Esophagus (tissue), 2 donors: ENCODE data around the gene BCCIP. TPM values are rescaled to one million over a fixed set of nuclear protein-coding genes. Genes with fewer than 3 reads are reported as not detected.
A peak's percentile ranks its signal among the peaks of the same experiment; 100 is the strongest.

ENCODE experiments used
- H3K27ac ChIP-seq, 2 donors: one replicate each; pipeline ENCODE4 v1.5.1; 2013; ENCODE audit warnings: low read depth in 2 of 2, mild to moderate bottlenecking in 2 of 2, inconsistent platforms in 1 of 2, low read length in 1 of 2, moderate library complexity in 1 of 2
- H3K27me3 ChIP-seq, 2 donors: one replicate each; pipeline ENCODE4 v1.6.1; 2013; ENCODE audit warnings: low read length in 2 of 2, control low read depth in 1 of 2, mild to moderate bottlenecking in 1 of 2; ENCODE audit not compliant: insufficient read depth in 2 of 2, control insufficient read depth in 1 of 2
- H3K36me3 ChIP-seq, 2 donors: one replicate each; pipeline ENCODE4 v1.6.1; 2013; ENCODE audit warnings: low read length in 1 of 2; ENCODE audit not compliant: control insufficient read depth in 2 of 2, insufficient read depth in 2 of 2
- H3K4me1 ChIP-seq, 2 donors: one replicate each; pipeline ENCODE4 v1.6.1; 2013; ENCODE audit warnings: low read length in 1 of 2; ENCODE audit not compliant: control insufficient read depth in 2 of 2, insufficient read depth in 2 of 2
- H3K4me3 ChIP-seq, 2 donors: one replicate each; pipeline ENCODE4 v1.5.1; 2013; ENCODE audit warnings: low read length in 2 of 2, mild to moderate bottlenecking in 2 of 2, low read depth in 1 of 2, moderate library complexity in 1 of 2
- H3K9me3 ChIP-seq, 2 donors: one replicate each; pipeline ENCODE4 v1.6.1; 2013; ENCODE audit warnings: mild to moderate bottlenecking in 2 of 2, low read depth in 1 of 2, low read length in 1 of 2, moderate library complexity in 1 of 2; ENCODE audit not compliant: control insufficient read depth in 2 of 2, insufficient read depth in 1 of 2
- WGBS, 2 donors: extraction: QIAGEN DNeasy Blood & Tissue Kit; methylation state at CpG; one replicate each; pipeline ENCODE4 v1.1.7; 2013; 5-methylcytosine and 5-hydroxymethylcytosine counted together
- polyA plus RNA-seq, 2 donors: library from polyadenylated mRNA; stranded (reverse); fragments of 200-250 nt; gene quantifications; one replicate each; pipeline ENCODE4 v1.2.3, GENCODE V29; 2013
- donor health status: healthy with polysubstance abuse.
- donor health status: Bipolar disorder and iron deficiency.

Gene BCCIP
- polyA plus RNA-seq, 2 donors, result 44.4 to 51.7 TPM

- peaks cover 6 to 7% of the 10 kb centered on the region in 2 donors for H3K36me3 ChIP-seq
- H3K27me3 ChIP-seq, result no peaks in the 10 kb centered on the region
- 0 to 38% methylated on average over 1 of the region's 1 CpG for WGBS, 2 donors
- H3K4me1 ChIP-seq, result no peaks in the 10 kb centered on the region
- no peaks in the 10 kb centered on the region for H3K9me3 ChIP-seq
- H3K4me3 ChIP-seq, result no peak overlapping the region
- no peak overlapping the region for H3K27ac ChIP-seq
These were observed 7.6 kb upstream of the BCCIP start for GRCh38 chr10:125815764-125816163.

GRCh38 chr10:125816548-125816947 lies 6.8 kb upstream of the BCCIP start:
- H3K4me3 ChIP-seq, result no peak overlapping the region
- 86 to 88% methylated on average over 4 of the region's 4 CpGs for WGBS, 2 donors
- peaks cover 6 to 7% of the 10 kb centered on the region in 2 donors for H3K36me3 ChIP-seq
- H3K9me3 ChIP-seq, result no peaks in the 10 kb centered on the region
- no peaks in the 10 kb centered on the region for H3K4me1 ChIP-seq
- H3K27me3 ChIP-seq, result no peaks in the 10 kb centered on the region
- H3K27ac ChIP-seq, result no peak overlapping the region

GRCh38 chr10:125817337-125817946 lies 5.9 kb upstream of the BCCIP start:
- no peak overlapping the region for H3K4me3 ChIP-seq
- H3K27me3 ChIP-seq, result no peaks in the 10 kb centered on the region
- H3K9me3 ChIP-seq, result no peaks in the 10 kb centered on the region
- no peaks in the 10 kb centered on the region for H3K4me1 ChIP-seq
- WGBS, 2 donors, result 86 to 91% methylated on average over 6 of the region's 6 CpGs
- peaks cover 6 to 7% of the 10 kb centered on the region in 2 donors for H3K36me3 ChIP-seq
- H3K27ac ChIP-seq, result no peak overlapping the region

DNA sequence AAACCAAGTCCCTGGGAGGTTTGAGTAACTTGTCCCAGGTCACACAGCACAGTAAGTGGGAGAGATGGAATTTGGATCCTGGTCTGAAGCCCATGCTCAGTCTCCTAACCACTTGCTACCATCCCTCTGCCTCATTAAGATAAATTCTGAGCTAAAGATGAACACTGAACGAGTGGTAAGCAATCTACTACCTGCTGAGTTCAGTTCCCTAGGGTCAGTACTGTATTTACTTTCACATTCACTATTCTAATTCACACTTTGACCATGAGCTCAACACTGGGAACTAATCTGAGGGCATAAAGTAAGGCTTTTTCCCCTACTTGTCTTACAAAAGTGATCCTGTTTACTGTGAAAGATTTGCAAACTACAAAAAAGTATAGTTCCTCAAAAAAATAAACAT lies 2.6 kb upstream of the BCCIP start:
- Histone ChIP-seq H3K27ac (no peak overlapping the region), H3K27me3 (no peaks in the 10 kb centered on the region), H3K9me3 (no peaks in the 10 kb centered on the region), H3K4me3 (no peak overlapping the region), H3K4me1 (no peaks in the 10 kb centered on the region), H3K36me3 (peaks cover 0 to under 1% of the 10 kb centered on the region in 2 donors)
- 57 to 60% methylated on average over 1 of the region's 1 CpG for WGBS, 2 donors

- no peaks in the 10 kb centered on the region for H3K4me1 ChIP-seq
- no peaks in the 10 kb centered on the region for H3K27me3 ChIP-seq
- H3K9me3 ChIP-seq, result no peaks in the 10 kb centered on the region
- H3K27ac ChIP-seq, result peak overlapping the region; percentile 62 to 96
- peak overlapping the region; percentile 94 to 95 for H3K4me3 ChIP-seq
- H3K36me3 ChIP-seq, result peaks cover 0 to 6% of the 10 kb centered on the region in 2 donors
- WGBS, 2 donors, result 0% methylated on average over 20 of the region's 20 CpGs
These were observed 411 bp downstream of the BCCIP start for GRCh38 chr10:125823663-125824251.

DNA sequence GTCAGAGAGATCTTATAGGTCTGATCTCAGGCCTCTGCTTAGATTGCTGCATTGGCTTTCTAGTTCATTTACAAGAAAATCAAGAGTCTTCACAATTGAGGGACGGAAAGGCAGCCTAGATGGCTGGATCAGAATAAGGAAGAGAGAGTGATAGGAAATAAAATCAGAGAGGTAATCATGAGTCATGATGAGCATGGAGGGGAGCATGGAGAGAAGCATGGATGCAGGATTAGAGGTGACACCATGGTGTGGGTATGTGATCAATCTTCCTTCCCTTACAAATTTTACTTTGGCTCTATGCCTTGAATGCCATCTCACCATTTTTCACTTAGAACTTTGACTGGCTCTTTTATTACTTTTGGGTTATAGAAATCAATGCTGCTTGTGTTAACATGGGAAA lies 1.4 kb downstream of the BCCIP start:
- no peak overlapping the region for H3K27ac ChIP-seq
- H3K4me3 ChIP-seq, result peak overlapping the region in 1 of 2 donors; percentile 95
- no peaks in the 10 kb centered on the region for H3K27me3 ChIP-seq
- H3K9me3 ChIP-seq, result no peaks in the 10 kb centered on the region
- peaks cover 1 to 9% of the 10 kb centered on the region in 2 donors for H3K36me3 ChIP-seq
- no peaks in the 10 kb centered on the region for H3K4me1 ChIP-seq
- 76% methylated on average over 1 of the region's 1 CpG for WGBS, 2 donors

- Histone ChIP-seq H3K36me3 (peaks cover 4 to 14% of the 10 kb centered on the region in 2 donors), H3K4me3 (no peak overlapping the region), H3K27me3 (no peaks in the 10 kb centered on the region), H3K4me1 (no peaks in the 10 kb centered on the region), H3K9me3 (no peaks in the 10 kb centered on the region), H3K27ac (no peak overlapping the region)
- 81 to 87% methylated on average over 2 of the region's 2 CpGs for WGBS, 2 donors
These were observed 3.8 kb downstream of the BCCIP start for GRCh38 chr10:125827133-125827532.

- Histone ChIP-seq H3K9me3 (no peaks in the 10 kb centered on the region), H3K4me1 (no peaks in the 10 kb centered on the region), H3K36me3 (peaks cover 7 to 17% of the 10 kb centered on the region in 2 donors), H3K27me3 (no peaks in the 10 kb centered on the region), H3K4me3 (no peak overlapping the region), H3K27ac (no peak overlapping the region)
- WGBS, 2 donors, result 89 to 94% methylated on average over 5 of the region's 5 CpGs
These were observed 5.0 kb downstream of the BCCIP start for GRCh38 chr10:125828311-125828710.

DNA sequence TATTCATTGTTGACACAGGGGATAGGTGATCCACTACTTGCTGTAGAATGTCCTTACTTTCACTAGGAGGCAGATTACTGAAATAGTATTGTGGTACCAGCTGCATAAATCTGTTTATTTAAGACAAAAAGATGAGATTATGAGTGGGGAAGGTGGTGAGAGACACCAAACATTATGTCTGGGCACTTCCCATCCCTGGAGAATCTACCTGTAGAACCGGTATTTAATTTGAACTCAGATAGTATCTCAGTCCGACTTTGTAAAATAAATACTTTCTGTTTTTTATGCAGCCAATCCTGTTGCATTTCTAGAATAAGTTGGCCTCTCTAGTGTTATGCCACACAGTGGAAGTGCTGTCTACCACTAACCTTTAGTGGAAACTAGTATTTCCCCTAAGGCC lies 13.4 kb downstream of the BCCIP start:
- peaks cover 24 to 25% of the 10 kb centered on the region in 2 donors for H3K36me3 ChIP-seq
- no peaks in the 10 kb centered on the region for H3K4me1 ChIP-seq
- no peak overlapping the region for H3K27ac ChIP-seq
- no peak overlapping the region for H3K4me3 ChIP-seq
- no peaks in the 10 kb centered on the region for H3K9me3 ChIP-seq
- no peaks in the 10 kb centered on the region for H3K27me3 ChIP-seq
- WGBS, 2 donors, result 63 to 72% methylated on average over 2 of the region's 2 CpGs
